ENCODE data around the gene PKP1.

Gene PKP1

GRCh38 chr1:201370500-201370899 is 87.2 kb downstream of the PKP1 start:
- DNase-seq (ENCODE audit: low read depth): no peak

- no peak for DNase-seq (ENCODE audit: low read depth)
These were observed 88.0 kb downstream of the PKP1 start for GRCh38 chr1:201371276-201371675.

DNA sequence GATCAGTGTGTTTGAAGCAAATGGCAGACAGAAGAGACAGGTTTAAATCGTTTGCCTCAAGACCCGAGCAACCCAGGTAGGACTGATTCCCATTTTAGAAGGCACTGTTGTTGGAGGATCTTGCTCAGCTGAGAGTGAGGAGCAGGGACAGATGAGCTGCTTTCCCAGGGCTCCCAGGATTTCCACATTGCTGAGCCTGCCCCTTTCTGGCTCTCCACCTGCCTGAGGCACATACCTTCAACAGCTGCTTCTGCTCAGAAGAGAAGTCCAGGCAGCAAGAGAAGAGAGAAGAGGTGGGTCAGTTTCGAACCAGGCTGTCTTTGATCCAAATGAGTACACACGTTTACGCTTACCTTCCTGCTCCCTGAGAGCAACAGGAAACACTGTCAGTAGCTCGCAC is 88.5 kb downstream of the PKP1 start:
- DNase-seq (ENCODE audit: low read depth): no peak

- no peak for DNase-seq (ENCODE audit: low read depth)
These were observed 91.1 kb downstream of the PKP1 start for GRCh38 chr1:201374364-201374763.

- DNase-seq (ENCODE audit: low read depth): no peak
These were observed 91.9 kb downstream of the PKP1 start for GRCh38 chr1:201375169-201375568.

- DNase-seq (ENCODE audit: low read depth): no peak
These were observed 92.8 kb downstream of the PKP1 start for GRCh38 chr1:201376107-201376463.

DNA sequence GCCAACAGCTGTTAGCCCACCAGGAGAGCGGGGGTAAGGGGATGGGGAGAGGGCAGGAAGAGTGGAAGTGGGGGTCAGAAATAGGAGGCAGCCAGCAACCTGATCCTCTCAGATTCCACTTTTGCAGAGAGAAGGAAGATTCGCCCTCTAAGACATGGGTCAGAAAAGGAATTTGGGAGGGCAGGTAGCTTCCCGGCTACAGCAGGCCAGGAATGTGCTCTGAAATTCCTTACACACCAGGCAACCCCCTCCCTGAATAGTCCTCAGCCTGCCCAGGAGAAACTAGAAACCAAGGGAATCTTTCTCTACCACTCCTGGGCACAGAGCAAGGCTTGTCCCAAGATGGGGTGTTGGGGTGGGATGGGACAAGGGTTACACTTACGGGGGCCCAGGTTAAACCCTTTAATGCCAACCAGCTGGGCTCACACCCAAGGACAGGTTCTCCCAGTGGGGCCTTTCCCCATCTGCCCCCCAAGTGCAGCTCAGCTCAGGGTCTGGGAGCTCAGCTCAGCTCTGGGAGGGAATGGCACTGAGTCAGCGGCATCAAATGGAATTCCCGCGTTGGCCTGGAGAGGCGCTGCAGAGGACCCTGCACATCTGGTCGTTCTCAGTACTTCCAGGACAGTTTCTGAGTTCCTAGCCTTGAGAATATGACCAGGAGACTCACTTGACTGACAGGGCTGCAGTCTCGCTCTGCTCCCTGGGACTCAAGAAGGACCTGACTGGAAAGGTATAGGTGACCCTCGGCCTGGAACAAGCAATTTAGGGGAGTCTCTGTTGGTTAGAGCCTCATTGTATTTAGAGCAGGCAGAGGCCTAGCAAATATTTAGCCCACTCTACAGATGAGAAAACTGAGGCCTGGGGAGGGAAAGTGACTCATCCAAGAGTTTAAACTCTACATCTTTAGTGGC is 93.4 kb downstream of the PKP1 start:
- peak; percentile 51 for DNase-seq (ENCODE audit: low read depth)

GRCh38 chr1:201377611-201378092 is 94.3 kb downstream of the PKP1 start, which contains the start of gene TNNT2:
Gene TNNT2 (minus strand): TSS chr1:201377680. CDS start chr1:201373254, 4,426 bp downstream.
- no peak for DNase-seq (ENCODE audit: low read depth)

- no peak for DNase-seq (ENCODE audit: low read depth)
These were observed 95.5 kb downstream of the PKP1 start for GRCh38 chr1:201378804-201379203.

DNA sequence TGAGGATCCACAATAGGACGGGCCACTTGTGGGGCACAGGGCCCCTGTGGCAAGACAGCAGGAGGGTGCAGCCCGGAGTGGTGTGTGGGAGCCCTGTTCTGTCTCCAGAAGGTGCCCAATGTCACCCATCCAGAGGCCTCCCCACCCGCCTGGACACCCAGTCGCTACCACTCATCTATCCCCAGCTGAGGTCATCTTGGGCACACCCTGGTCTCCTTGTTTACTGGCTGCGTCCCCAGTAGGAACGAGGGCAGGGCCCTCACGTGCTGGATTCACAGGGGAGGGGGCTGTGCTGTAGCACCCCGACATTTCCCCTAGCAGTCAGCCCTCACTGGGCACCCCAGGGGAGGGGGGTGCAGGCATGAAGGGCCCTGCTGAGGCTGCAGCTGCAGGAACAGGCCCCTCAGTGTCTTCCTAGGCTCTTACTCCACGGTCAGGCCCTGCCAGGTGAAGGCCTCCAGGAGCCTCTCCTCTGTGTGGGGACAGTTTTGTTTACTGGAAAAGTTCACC is 96.5 kb downstream of the PKP1 start:
- no peak for DNase-seq (ENCODE audit: low read depth)

DNA sequence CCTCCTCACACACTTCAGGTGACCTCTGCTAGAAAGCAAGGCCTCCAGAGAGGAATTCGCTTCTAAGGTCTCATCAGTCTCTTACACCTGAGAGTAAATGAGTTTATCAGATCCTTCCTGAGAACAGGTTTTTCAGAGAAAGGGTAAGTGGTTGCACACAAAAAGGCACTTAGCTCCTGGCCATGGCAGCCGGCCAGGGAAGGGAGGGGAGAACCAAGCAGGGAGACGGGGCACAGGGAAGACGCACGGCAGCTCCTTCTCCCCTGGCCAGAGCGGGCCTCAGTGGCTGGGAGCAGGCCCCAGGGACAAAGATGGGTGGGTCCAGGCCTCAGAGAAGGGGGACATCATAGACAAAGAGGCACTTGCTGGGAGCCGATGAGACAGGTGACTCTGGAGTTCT is 97.8 kb downstream of the PKP1 start:
- no peak for DNase-seq (ENCODE audit: low read depth)
